Liver (tissue), 9 donors: ENCODE results near the gene WDR5. TPM values are rescaled to one million over a fixed set of nuclear protein-coding genes. Genes with fewer than 3 reads are reported as not detected.

Experiments
- DNase-seq: peaks from one replicate; pipeline ENCODE4 v3.0.0-alpha.2; 2017; ENCODE audit warnings: low spot score
- H3K27ac ChIP-seq, 2 donors: one replicate each; pipeline ENCODE4 v1.7.0; 2013; ENCODE audit warnings: inconsistent platforms in 2 of 2, low read length in 2 of 2, control low read depth in 1 of 2, low read depth in 1 of 2, mild to moderate bottlenecking in 1 of 2
- H3K27me3 ChIP-seq, 4 donors: one replicate each; pipeline versions ENCODE4 v1.6.1 to v1.7.0; 2013; ENCODE audit warnings: low read length in 3 of 4, inconsistent platforms in 1 of 4, mild to moderate bottlenecking in 1 of 4, moderate library complexity in 1 of 4; ENCODE audit not compliant: control insufficient read depth in 4 of 4, insufficient read depth in 4 of 4
- H3K36me3 ChIP-seq, 4 donors: one replicate each; pipeline versions ENCODE4 v1.6.1 to v1.7.0; 2013; ENCODE audit warnings: low read length in 3 of 4, mild to moderate bottlenecking in 3 of 4, low read depth in 1 of 4, moderate library complexity in 1 of 4; ENCODE audit not compliant: control insufficient read depth in 4 of 4, insufficient read depth in 3 of 4
- H3K4me1 ChIP-seq, 4 donors: one replicate each; pipeline versions ENCODE4 v1.6.1 to v1.7.0; 2013; ENCODE audit warnings: low read length in 3 of 4, mild to moderate bottlenecking in 3 of 4, moderate library complexity in 1 of 4; ENCODE audit not compliant: control insufficient read depth in 4 of 4, insufficient read depth in 4 of 4
- H3K4me3 ChIP-seq, 3 donors: one replicate each; pipeline versions ENCODE4 v1.6.1 to v1.7.0; 2013; ENCODE audit warnings: low read length in 3 of 3, control low read depth in 1 of 3, low read depth in 1 of 3, mild to moderate bottlenecking in 1 of 3
- H3K9ac ChIP-seq, 2 donors: one replicate each; pipeline ENCODE4 v1.7.0; 2013; ENCODE audit warnings: low read length in 2 of 2, mild to moderate bottlenecking in 2 of 2, moderate library complexity in 2 of 2, control low read depth in 1 of 2, low read depth in 1 of 2
- H3K9me3 ChIP-seq, 4 donors: one replicate each; pipeline versions ENCODE4 v1.6.1 to v1.7.0; 2013; ENCODE audit warnings: low read length in 3 of 4; ENCODE audit not compliant: control insufficient read depth in 4 of 4
- ATF3 ChIP-seq: IDR thresholded peaks from 2 replicates; pipeline ENCODE4 v1.6.1; 2016; ENCODE audit warnings: antibody characterized with exemption
- EGR1 ChIP-seq, 2 donors: IDR thresholded peaks; 2 replicates each; pipeline ENCODE4 v1.6.1; 2016 to 2018; ENCODE audit warnings: antibody characterized with exemption in 2 of 2, low read depth in 2 of 2
- GABPA ChIP-seq, 2 donors: IDR thresholded peaks in 1 of 2; conservative IDR thresholded peaks in 1 of 2; 2 replicates each; pipeline ENCODE4 v1.6.1; 2016; ENCODE audit warnings: antibody characterized with exemption in 2 of 2, mild to moderate bottlenecking in 1 of 2, moderate library complexity in 1 of 2
- HNF4A ChIP-seq, 2 donors: conservative IDR thresholded peaks; 2 replicates each; pipeline ENCODE4 v1.6.1; 2016; ENCODE audit warnings: antibody characterized with exemption in 2 of 2, mild to moderate bottlenecking in 2 of 2
- HNF4G ChIP-seq: IDR thresholded peaks from 2 replicates; pipeline ENCODE4 v1.6.1; 2016; ENCODE audit warnings: antibody characterized with exemption
- JUND ChIP-seq, 2 donors: IDR thresholded peaks; 2 replicates each; pipeline ENCODE4 v1.6.1; 2016; ENCODE audit warnings: antibody characterized with exemption in 2 of 2
- RAD21 ChIP-seq, 2 donors: IDR thresholded peaks; 2 replicates each; pipeline ENCODE4 v1.6.1; 2016; ENCODE audit warnings: antibody characterized with exemption in 2 of 2, mild to moderate bottlenecking in 2 of 2
- SP1 ChIP-seq: IDR thresholded peaks from 2 replicates; pipeline ENCODE4 v1.6.1; 2018; ENCODE audit warnings: antibody characterized with exemption, mild to moderate bottlenecking
- YY1 ChIP-seq: IDR thresholded peaks from 2 replicates; pipeline ENCODE4 v1.6.1; 2016; ENCODE audit warnings: antibody characterized with exemption, mild to moderate bottlenecking
- WGBS: extraction: QIAGEN DNeasy Blood & Tissue Kit; methylation state at CpG from one replicate; pipeline ENCODE4 v1.1.7; 2013; 5-methylcytosine and 5-hydroxymethylcytosine counted together
- polyA plus RNA-seq, 2 donors: library from polyadenylated mRNA; stranded (reverse) in 1 of 2; unstranded in 1 of 2; fragments of 200-250 nt in 1 of 2; fragments of >200 nt in 1 of 2; fragmentation: Nextera tagmentation in 1 of 2; extraction: Ambion mirVana in 1 of 2; gene quantifications; one replicate each; pipeline versions ENCODE4 v1.2.1 to v1.2.3, GENCODE V29; 2013 to 2015
- total RNA-seq, 2 donors: library from RNA; depleted of rRNA; stranded (reverse); fragments of >200 nt; gene quantifications; one replicate each; pipeline ENCODE4 v1.2.3, GENCODE V29; 2014
- TF ChIP-seq, protein P1 (sequence below): IDR thresholded peaks from 2 replicates; pipeline ENCODE4 v1.6.1; 2016; ENCODE audit warnings: antibody characterized with exemption
- TF ChIP-seq, protein P2 (sequence below): IDR thresholded peaks from 2 replicates; pipeline ENCODE4 v1.6.1; 2016; ENCODE audit warnings: antibody characterized with exemption, mild to moderate bottlenecking
- TF ChIP-seq, protein P3 (sequence below): IDR thresholded peaks from 2 replicates; pipeline ENCODE4 v1.6.1; 2016; ENCODE audit warnings: antibody characterized with exemption
- TF ChIP-seq, protein P4 (sequence below): fragments of 150-350 bp; IDR thresholded peaks from 2 replicates; pipeline ENCODE4 v1.5.1; 2017; ENCODE audit warnings: improper control_type of control experiment, low read depth, low read length; ENCODE audit not compliant: missing input control
- donor health status: healthy.
- donor health status: healthy.
- donor health status: healthy.
- donor health status: healthy.
- donor health status: healthy.

WDR5 gene
- total and polyA plus RNA-seq, 4 donors: 11.1 to 21.6 (median 14.6) TPM

DNA sequence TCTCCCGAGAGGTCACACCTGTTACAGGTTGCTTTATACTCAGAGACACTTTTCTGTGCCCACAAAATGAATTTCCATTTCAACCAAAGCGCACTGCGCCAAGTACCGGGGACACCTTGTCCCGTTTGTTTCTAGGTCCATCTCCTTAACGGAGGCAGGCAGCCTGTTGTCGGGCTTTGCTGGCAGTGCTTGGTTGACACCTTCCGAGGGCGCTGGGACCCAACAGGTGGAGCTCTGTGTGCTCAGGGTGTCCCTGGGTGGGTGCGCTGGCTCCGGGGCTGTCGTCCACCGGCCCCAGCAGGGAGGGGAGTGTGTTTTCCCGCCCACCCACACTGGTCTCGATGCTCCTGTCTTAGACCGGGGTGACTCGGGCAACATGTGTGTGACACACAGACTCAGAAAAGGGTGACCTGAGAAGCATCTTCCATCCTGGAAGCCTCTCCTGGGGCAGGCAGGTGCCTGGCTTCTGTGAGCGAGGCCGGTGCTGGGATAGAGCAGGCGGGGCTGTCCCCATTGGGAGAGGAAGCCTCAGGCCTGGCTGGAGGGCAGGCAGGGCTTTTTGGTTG, 20.0 kb downstream of the WDR5 start:
- Histone ChIP-seq H3K27me3 (no peaks in the 10 kb centered on the region), H3K36me3 (peaks cover 25 to 78% (median 43%) of the 10 kb centered on the region in 4 donors), H3K9ac (no peak overlapping the region), H3K9me3 (no peaks in the 10 kb centered on the region), H3K4me3 (no peak overlapping the region), H3K4me1 (no peaks in the 10 kb centered on the region), H3K27ac (no peak overlapping the region)
- WGBS: 97% methylated on average over 20 of the region's 20 CpGs
- TF ChIP-seq, protein P1, sequence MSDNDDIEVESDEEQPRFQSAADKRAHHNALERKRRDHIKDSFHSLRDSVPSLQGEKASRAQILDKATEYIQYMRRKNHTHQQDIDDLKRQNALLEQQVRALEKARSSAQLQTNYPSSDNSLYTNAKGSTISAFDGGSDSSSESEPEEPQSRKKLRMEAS: no peak
- TF ChIP-seq SP1: no peak
- TF ChIP-seq, protein P2, sequence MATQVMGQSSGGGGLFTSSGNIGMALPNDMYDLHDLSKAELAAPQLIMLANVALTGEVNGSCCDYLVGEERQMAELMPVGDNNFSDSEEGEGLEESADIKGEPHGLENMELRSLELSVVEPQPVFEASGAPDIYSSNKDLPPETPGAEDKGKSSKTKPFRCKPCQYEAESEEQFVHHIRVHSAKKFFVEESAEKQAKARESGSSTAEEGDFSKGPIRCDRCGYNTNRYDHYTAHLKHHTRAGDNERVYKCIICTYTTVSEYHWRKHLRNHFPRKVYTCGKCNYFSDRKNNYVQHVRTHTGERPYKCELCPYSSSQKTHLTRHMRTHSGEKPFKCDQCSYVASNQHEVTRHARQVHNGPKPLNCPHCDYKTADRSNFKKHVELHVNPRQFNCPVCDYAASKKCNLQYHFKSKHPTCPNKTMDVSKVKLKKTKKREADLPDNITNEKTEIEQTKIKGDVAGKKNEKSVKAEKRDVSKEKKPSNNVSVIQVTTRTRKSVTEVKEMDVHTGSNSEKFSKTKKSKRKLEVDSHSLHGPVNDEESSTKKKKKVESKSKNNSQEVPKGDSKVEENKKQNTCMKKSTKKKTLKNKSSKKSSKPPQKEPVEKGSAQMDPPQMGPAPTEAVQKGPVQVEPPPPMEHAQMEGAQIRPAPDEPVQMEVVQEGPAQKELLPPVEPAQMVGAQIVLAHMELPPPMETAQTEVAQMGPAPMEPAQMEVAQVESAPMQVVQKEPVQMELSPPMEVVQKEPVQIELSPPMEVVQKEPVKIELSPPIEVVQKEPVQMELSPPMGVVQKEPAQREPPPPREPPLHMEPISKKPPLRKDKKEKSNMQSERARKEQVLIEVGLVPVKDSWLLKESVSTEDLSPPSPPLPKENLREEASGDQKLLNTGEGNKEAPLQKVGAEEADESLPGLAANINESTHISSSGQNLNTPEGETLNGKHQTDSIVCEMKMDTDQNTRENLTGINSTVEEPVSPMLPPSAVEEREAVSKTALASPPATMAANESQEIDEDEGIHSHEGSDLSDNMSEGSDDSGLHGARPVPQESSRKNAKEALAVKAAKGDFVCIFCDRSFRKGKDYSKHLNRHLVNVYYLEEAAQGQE: no peak
- TF ChIP-seq JUND (IDR thresholded peaks at IDR 0.05): no peak
- TF ChIP-seq, protein P3, sequence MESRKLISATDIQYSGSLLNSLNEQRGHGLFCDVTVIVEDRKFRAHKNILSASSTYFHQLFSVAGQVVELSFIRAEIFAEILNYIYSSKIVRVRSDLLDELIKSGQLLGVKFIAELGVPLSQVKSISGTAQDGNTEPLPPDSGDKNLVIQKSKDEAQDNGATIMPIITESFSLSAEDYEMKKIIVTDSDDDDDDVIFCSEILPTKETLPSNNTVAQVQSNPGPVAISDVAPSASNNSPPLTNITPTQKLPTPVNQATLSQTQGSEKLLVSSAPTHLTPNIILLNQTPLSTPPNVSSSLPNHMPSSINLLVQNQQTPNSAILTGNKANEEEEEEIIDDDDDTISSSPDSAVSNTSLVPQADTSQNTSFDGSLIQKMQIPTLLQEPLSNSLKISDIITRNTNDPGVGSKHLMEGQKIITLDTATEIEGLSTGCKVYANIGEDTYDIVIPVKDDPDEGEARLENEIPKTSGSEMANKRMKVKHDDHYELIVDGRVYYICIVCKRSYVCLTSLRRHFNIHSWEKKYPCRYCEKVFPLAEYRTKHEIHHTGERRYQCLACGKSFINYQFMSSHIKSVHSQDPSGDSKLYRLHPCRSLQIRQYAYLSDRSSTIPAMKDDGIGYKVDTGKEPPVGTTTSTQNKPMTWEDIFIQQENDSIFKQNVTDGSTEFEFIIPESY: no peak
- TF ChIP-seq ATF3: no peak
- no peak for TF ChIP-seq RAD21 (IDR thresholded peaks at IDR 0.05)
- TF ChIP-seq HNF4G: no peak
- no peak for TF ChIP-seq EGR1 (IDR thresholded peaks at IDR 0.05; ENCODE audit: low read depth in 2 of 2)
- no peak for TF ChIP-seq GABPA (IDR thresholded peaks at IDR 0.05 in 1 of 2, conservative IDR thresholded peaks at IDR 0.05 in 1 of 2)
- TF ChIP-seq, protein P4, sequence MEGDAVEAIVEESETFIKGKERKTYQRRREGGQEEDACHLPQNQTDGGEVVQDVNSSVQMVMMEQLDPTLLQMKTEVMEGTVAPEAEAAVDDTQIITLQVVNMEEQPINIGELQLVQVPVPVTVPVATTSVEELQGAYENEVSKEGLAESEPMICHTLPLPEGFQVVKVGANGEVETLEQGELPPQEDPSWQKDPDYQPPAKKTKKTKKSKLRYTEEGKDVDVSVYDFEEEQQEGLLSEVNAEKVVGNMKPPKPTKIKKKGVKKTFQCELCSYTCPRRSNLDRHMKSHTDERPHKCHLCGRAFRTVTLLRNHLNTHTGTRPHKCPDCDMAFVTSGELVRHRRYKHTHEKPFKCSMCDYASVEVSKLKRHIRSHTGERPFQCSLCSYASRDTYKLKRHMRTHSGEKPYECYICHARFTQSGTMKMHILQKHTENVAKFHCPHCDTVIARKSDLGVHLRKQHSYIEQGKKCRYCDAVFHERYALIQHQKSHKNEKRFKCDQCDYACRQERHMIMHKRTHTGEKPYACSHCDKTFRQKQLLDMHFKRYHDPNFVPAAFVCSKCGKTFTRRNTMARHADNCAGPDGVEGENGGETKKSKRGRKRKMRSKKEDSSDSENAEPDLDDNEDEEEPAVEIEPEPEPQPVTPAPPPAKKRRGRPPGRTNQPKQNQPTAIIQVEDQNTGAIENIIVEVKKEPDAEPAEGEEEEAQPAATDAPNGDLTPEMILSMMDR: no peak
- TF ChIP-seq HNF4A (conservative IDR thresholded peaks at IDR 0.05): no peak
- no peak for TF ChIP-seq YY1
- no peak for DNase-seq
